Measurements from ENCODE around the gene CCL17.

The CCL17 gene

DNA sequence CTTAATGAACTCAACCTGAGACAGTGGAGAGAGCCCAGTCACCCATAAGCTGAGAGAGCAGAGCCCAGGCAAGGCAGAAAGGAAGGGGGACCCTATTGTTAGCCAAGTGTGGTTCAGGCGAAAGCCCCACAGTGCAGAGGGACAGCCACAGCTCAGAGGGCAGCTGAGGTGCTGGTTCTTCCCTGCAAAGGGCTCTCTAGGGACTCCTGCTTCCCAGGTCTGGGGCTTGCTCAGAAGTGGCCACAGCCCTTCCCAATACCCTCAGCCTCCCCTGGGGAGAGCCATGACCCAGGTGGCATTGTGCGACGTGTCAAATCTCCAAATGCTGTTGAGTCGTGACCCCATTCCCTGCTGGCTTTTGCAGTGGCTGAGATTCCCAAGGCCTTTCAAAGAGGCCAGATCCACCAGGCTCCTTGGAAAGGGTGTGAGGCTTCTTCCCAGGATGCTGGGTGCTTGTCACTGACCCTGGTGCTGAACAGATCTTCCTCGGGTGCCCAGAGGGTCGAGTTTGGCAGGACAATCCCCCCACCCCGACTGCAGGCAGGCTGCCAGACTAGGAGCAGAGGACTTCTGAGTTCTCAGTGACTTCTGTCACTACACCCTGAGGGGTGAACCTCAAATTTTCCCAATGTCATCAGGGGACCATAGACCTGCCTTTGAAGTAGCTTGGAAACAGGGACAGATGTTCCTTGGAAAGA is 2.5 kb upstream of the CCL17 start:
- DNase-seq = no peak

DNA sequence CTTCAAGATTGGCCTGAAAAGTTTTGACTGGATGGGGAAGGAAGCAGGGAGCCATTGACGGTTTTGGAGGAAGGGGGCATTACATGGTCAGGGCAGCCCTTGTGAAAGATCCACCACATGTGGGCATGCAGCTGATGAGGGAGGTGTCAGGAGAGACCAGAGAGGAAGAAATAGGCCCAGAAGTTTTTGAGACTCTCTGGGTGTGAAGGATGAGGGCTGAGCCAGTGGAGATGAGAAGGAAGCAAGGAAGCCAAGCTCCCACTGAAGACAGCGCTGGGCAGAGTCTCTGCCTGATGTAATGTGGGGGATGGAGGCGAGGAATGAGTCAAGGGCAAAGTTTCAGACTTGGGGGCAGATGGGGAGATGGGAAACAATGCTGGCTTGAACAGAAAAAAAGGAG is 530 bp downstream of the CCL17 start:
- DNase-seq = no peak

DNA sequence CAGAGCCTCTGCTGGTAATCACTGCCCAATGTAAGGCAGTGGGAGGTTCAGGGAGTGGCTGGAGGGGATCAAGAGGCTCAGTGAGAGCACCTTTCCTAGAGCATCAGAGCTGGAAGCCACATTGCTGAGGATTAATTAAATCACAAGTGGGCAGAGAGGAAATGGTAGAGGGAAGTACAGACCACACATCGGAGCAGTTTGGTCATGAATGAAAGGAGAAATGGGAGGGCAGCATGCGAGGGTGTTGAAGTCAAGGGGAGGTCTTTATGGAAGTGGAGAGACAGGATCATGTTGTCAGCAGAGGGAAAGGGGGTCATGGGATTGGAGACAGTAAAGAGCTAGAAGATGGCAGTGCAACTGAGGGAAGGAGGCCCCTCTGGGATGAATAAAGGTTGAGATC is 2.3 kb downstream of the CCL17 start:
- no peak for DNase-seq

GRCh38 chr16:57407521-57408353 is 3.2 kb downstream of the CCL17 start:
- DNase-seq = no peak

GRCh38 chr16:57409065-57409464 is 4.5 kb downstream of the CCL17 start:
- DNase-seq = no peak

DNA sequence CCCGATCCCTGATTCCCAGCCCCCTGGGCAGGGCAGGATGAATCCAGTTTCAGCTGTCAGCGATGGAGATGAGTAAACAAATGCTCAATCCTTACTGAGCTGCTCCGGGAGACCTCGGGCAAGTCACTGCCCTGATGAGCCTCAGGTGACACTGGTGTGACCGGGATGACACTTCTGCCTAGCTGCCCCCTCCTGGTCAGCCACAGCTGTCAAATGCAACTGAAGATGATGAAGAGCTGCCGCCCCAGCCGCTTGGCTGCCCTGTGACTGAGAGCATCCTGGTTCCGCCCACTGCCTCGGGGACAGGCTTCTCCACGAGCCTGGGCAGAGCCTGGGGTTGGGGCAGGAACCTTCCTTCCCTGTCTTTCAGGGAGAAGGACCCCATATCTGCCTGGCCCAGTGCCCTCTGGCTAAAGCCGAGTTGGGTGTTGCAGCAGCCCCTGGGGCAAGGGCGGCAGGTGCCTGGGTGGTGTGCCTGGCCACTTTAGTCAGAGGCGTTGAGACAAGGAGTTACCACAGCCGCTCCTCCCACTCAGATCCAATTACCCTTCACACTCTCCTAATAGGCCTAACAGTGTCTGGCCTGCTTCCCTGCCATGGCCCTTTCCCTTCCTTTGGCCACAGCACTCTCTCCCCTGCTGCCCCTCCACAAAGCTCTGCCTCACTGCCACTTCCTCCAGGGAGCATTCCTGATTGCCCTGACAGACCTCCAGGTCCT is 5.5 kb downstream of the CCL17 start:
- no peak for DNase-seq

GRCh38 chr16:57411362-57411976 is 6.9 kb downstream of the CCL17 start:
- no peak for DNase-seq

GRCh38 chr16:57412584-57412983 is 8.0 kb downstream of the CCL17 start:
- no peak for DNase-seq

DNA sequence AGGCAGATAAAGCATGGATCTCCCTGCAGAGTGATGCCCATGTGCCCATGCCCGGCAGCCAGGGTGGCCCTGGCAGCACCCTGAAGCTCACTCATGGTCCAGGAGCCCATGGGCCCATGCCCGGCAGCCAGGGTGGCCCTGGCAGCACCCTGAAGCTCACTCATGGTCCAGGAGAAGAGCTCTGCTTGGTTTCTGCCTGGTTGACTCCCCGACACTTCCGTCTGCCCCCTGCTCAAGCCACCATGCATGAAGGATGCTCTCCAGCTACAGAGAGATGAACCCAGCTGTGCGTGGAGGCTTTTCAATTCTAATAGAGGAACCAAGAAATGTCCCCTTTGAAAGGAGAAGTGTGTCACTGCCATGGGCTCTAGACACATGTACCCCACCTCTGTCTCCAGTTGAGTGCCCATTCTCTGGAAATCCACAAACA is 8.7 kb downstream of the CCL17 start:
- DNase-seq = no peak

- DNase-seq = no peak
These were observed 9.2 kb downstream of the CCL17 start for GRCh38 chr16:57413733-57414132.

DNA sequence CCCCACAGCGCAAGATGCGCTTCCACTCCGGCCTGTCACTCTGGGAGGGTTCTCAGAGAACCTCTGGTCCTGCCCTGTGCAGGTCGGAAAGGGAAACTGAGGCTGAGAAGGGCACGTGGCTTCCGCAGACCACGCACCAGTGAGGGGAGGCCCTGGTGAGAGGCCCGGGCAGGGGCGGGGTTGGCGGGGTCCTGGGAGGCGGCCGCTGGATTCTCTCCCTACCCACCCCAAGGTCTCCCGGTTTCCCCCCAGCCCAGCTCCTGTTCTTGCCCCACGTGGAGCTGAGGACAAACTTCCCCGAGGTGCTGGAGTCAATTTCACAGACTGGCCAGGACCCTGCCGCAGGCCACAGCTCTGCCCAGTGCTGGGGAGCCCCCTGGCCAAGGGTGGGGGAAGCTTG is 11.5 kb downstream of the CCL17 start:
- no peak for DNase-seq

DNA sequence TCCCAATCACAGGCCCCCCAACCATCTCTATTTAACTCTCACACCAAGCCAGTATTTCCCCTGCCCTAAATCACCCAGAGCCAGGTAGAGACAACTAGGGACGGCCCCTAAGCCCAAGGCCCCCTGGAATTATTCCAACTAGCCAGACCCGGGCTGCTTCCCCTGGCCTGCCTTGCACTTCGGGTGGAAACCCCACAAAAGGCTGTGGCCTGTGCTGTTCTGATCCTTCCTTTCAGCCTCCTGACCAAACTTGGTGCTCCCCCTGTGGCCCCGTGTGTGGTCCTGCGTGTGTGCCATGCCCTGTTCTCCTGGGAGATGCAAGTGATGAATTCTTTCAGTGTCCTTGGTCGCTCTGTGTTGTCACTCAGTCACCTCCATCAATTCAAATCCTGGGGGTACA is 14.9 kb downstream of the CCL17 start:
- DNase-seq = no peak

- no peak for DNase-seq
These were observed 17.7 kb downstream of the CCL17 start for GRCh38 chr16:57422026-57422944.

GRCh38 chr16:57423152-57423551 is 18.6 kb downstream of the CCL17 start:
- DNase-seq = no peak

DNA sequence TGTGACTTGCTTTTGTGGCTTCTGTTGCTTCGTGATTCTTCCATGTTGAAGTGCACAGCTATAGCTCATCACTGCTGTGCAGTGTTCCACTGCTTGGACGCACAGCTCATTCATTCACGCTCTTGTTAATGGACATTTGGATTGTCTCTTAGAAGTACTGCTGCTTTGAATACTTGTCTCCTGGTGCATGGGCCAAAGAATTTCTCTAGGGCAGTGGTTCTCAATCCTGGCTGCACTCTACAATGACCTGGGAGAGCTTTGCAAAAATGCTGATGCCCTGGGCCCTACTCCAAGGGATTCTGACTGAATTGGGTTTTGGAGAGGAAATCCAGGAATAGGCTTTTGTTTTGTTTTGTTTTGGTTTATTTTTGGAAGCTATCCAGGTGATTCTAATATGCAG is 20.0 kb downstream of the CCL17 start:
- no peak for DNase-seq

DNA sequence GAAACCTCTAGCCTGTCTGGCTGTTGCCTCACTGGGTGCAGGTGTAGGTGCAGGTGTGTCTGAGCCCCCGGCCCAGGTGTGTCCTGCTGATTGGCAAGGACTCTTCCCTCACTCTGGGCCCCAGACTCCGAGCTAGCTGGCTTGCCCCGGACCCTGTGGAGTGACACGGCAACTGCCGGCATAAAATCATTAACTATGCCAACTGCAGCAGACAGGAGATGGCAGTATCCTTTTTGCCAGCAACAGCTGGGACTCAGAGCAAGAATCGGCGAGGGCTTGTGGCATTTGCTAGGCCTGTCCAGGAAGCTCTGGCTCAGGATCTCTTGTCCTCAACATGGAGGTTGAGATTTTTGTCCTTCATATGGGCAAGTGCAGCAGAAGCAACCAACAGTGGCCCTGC is 21.8 kb downstream of the CCL17 start:
- no peak for DNase-seq

- DNase-seq = no peak
These were observed 22.7 kb downstream of the CCL17 start for GRCh38 chr16:57427307-57427706.

- DNase-seq = no peak
These were observed 23.3 kb downstream of the CCL17 start for GRCh38 chr16:57427824-57428223.

GRCh38 chr16:57430955-57431354 is 26.4 kb downstream of the CCL17 start:
- DNase-seq = no peak

GRCh38 chr16:57432505-57432904 is 27.9 kb downstream of the CCL17 start:
- DNase-seq = no peak

DNA sequence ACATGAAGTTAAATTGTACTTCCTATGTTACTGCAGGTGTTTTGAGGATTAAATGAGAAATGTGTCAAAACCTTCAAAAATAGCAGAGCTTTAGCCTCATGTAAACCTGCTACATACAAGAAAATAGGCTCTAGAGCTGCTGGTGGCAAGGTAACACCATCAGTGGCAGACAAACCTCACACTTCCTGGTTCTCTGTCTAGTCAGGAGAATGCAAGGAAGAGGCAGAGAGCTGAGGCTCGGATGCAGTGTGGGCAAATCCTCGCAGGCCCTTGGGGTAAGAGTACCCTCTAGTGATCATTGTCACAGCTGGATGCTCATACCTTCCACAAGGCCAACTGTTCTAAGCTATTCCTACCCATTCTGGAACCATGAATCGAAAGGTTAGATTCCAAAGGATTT is 28.4 kb downstream of the CCL17 start:
- DNase-seq = no peak

DNA sequence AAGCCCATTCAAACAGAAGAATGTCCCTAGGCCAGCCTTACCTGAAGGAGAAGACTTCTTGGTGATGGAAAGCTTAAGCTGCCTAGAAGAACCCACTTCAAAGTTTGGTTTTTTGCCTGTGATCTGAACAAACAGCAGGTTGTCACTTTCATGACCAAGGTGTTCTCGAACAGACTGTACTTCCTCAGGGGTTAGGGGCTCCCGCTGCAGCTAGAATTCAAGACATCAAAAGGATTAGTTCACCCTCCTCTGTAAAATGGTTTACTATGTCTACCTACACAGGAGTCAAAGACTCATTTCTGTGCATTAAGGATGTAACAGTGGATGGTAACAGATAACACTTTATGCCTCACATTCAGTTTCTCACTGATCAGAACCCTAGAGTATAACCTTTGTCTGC is 29.4 kb downstream of the CCL17 start:
- DNase-seq = no peak

Measured in NCI-H2081 treated with DMSO at 0.1 percent for 48 hours (cell line).